HL-60 (cell line): ENCODE measurements around the gene BAD.

Source experiments
- DNase-seq, 2 experiments: peaks; one replicate each; pipeline ENCODE4 v3.0.0-alpha.2; 2010 to 2020; ENCODE audit warnings: low read depth in 1 of 2, low spot score in 1 of 2
- H3K27ac ChIP-seq: fragments of 250-450 bp; sonication (Bioruptor Pico); replicated peaks from 2 replicates; pipeline ENCODE4 v1.5.1; 2020; ENCODE audit warnings: mild to moderate bottlenecking, moderate library complexity
- H3K27me3 ChIP-seq: fragments of 250-450 bp; sonication (Bioruptor Pico); 2 replicates; pipeline ENCODE4 v1.5.1; 2021; ENCODE audit warnings: mild to moderate bottlenecking, moderate library complexity; ENCODE audit not compliant: insufficient read depth, poor library complexity, severe bottlenecking
- H3K4me3 ChIP-seq: replicated peaks from 2 replicates; pipeline ENCODE4 v1.5.1; 2011; ENCODE audit warnings: mild to moderate bottlenecking, control low read depth, low read length; ENCODE audit not compliant: insufficient read depth
- CTCF ChIP-seq: IDR thresholded peaks from one replicate; pipeline ENCODE4 v1.5.1; 2011; ENCODE audit warnings: low read length, control low read depth, inconsistent platforms; ENCODE audit not compliant: insufficient read depth
- GABPA ChIP-seq: IDR thresholded peaks from 2 replicates; pipeline ENCODE4 v1.6.1; 2012; ENCODE audit warnings: low read depth
- POLR2AphosphoS5 ChIP-seq: IDR thresholded peaks from 2 replicates; pipeline ENCODE4 v1.6.1; 2012; ENCODE audit warnings: low read depth
- REST ChIP-seq: IDR thresholded peaks from 2 replicates; pipeline ENCODE4 v1.6.1; 2012; ENCODE audit warnings: low read depth; ENCODE audit not compliant: insufficient replicate concordance
- SPI1 ChIP-seq: IDR thresholded peaks from 2 replicates; pipeline ENCODE4 v1.6.1; 2012; ENCODE audit warnings: low read depth, mild to moderate bottlenecking, borderline replicate concordance

BAD gene

GRCh38 chr11:64261556-64262080 is 22.8 kb downstream of the BAD start:
- Histone ChIP-seq H3K4me3 (no peak overlapping the region), H3K27ac (no peak overlapping the region), H3K27me3 (no peaks in the 10 kb centered on the region)
- TF ChIP-seq REST (no peak), CTCF (no peak), POLR2AphosphoS5 (no peak), SPI1 (no peak), GABPA (no peak)
- DNase-seq = no peak

GRCh38 chr11:64260147-64260708 is 24.2 kb downstream of the BAD start:
- no peak for TF ChIP-seq SPI1
- Histone ChIP-seq H3K27me3 (no peaks in the 10 kb centered on the region), H3K4me3 (no peak overlapping the region), H3K27ac (no peak overlapping the region)
- no peak for DNase-seq

- no peak overlapping the region for H3K4me3 ChIP-seq
- no peak overlapping the region for H3K27ac ChIP-seq
- no peaks in the 10 kb centered on the region for H3K27me3 ChIP-seq
- DNase-seq = no peak
- TF ChIP-seq POLR2AphosphoS5 = no peak
- no peak for TF ChIP-seq REST
Measured at GRCh38 chr11:64259533-64260067, 24.9 kb downstream of the BAD start.

- no peak for TF ChIP-seq GABPA
- no peak for TF ChIP-seq CTCF
- TF ChIP-seq SPI1 = no peak
- no peak for TF ChIP-seq POLR2AphosphoS5
- no peak for TF ChIP-seq REST
- H3K27ac ChIP-seq = no peak overlapping the region
- H3K27me3 ChIP-seq = no peaks in the 10 kb centered on the region
- H3K4me3 ChIP-seq = no peak overlapping the region
- DNase-seq = no peak
Measured at GRCh38 chr11:64258946-64259532, 25.4 kb downstream of the BAD start.
